ENCODE results near the gene GON4L.
A peak's percentile ranks its signal among the peaks of the same experiment; 100 is the strongest.
"Not testable (repeated sequence)": the region's sequence is repeated elsewhere in the genome, so short reads cannot be mapped to it uniquely, and the experiment has no call there.

Gene GON4L, protein sequence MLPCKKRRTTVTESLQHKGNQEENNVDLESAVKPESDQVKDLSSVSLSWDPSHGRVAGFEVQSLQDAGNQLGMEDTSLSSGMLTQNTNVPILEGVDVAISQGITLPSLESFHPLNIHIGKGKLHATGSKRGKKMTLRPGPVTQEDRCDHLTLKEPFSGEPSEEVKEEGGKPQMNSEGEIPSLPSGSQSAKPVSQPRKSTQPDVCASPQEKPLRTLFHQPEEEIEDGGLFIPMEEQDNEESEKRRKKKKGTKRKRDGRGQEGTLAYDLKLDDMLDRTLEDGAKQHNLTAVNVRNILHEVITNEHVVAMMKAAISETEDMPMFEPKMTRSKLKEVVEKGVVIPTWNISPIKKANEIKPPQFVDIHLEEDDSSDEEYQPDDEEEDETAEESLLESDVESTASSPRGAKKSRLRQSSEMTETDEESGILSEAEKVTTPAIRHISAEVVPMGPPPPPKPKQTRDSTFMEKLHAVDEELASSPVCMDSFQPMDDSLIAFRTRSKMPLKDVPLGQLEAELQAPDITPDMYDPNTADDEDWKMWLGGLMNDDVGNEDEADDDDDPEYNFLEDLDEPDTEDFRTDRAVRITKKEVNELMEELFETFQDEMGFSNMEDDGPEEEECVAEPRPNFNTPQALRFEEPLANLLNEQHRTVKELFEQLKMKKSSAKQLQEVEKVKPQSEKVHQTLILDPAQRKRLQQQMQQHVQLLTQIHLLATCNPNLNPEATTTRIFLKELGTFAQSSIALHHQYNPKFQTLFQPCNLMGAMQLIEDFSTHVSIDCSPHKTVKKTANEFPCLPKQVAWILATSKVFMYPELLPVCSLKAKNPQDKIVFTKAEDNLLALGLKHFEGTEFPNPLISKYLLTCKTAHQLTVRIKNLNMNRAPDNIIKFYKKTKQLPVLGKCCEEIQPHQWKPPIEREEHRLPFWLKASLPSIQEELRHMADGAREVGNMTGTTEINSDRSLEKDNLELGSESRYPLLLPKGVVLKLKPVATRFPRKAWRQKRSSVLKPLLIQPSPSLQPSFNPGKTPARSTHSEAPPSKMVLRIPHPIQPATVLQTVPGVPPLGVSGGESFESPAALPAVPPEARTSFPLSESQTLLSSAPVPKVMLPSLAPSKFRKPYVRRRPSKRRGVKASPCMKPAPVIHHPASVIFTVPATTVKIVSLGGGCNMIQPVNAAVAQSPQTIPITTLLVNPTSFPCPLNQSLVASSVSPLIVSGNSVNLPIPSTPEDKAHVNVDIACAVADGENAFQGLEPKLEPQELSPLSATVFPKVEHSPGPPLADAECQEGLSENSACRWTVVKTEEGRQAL (N-terminal part only)

DNA sequence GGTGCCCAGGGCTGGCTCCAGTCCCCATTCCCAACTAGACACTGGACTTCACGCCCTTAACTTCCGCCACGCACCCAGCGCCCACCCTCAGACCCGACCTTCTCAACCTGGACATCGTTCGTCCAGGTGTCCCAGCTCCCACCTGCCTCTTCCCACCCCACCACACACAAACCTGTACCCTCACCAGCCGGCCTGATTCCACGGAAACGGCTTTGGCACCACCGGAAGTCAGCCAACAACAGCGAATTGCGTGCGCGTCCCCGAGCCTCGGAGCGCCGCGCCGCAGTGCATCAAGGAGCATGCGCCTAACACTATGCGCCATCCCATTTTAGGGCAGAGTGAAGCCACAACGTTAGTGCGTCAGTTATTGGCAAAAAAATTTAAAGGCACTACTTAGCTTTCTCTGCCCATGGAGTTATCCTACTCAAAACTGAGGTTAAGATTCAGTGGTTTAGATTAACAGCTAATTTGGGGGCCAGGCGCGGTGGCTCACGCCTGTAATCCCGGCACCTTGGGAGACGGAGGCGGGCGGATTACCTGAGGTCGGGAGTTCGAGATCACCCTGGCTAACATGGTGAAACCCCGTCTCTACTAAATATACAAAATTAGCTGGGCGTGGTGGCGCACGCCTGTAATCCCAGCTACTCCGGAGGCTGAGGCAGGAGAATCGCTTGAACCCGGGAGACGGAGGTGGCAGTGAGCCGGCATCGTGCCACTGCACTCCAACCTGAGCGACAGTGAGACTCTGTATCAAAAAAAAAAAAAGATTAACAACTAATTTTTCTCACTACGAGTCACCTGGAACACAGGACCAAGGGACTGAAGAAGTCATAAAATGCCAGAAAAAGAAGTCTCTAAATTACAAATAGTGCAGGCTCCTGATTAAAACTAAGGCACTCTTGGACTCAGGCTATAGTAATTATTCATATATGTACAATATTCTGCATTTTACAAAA, at the start of gene GON4L:
Gene GON4L, minus strand, starts transcription at position 240 of the 956 bp plus-strand sequence. CDS start 3,434 bp downstream, outside the sequence.
- DNase-seq: peak; percentile 94

DNA sequence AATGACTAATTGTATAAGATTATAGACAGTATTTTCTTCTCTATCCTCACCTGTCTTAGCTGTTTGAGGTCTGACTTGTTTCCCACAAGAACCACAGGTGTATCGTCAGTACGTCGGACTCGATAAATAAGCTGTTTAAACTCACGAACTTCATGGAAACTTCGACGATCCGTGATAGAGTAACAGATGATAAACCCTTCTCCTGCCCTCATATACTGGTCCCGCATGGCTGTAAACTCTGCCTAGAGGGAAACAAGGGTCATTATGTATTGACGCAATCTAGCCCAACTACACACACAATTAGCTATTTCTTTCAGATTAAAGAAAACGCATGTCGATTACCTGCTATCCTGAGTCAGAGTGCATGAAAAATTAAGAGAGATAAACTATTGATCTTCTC, 47.2 kb upstream of the GON4L start:
- no peak for DNase-seq

DNA sequence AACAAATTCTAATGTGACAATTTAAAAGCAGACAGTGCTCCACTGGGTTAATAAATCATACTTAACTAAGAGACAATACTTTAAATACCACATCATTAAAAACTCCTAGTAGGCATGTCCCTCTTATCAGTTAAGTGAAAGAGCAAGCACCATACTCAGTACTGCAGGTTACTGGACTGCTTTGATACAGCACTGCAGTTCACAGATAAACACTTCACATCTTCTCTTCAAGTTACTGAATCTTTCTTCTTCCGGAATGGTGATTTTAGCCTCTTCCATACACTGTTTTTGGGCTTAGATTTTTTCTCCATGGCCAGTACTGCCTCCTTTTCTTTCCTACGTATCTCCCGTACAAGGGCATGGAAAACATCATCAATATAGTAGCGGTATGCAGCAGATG, 43.1 kb upstream of the GON4L start:
- DNase-seq: no peak

DNA sequence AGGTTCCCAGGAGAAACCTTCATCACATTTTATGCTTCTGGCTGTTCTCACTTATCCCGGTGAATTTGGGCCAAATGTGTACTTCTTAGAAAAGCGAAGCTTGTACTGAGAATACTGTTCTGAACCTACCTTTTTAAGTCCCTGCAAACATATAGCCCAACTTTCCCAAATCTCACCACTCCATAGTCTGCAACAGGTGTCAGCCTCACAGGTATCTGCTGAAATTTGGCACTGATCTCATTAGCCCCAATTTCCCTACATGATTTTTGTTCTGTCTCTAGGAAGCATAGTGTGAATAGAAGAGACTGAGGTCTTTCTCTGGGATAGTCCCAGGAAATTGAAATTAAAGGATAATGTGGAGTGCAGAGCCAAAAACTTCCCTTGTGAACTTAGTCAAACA, 42.7 kb upstream of the GON4L start:
- DNase-seq: no peak

DNA sequence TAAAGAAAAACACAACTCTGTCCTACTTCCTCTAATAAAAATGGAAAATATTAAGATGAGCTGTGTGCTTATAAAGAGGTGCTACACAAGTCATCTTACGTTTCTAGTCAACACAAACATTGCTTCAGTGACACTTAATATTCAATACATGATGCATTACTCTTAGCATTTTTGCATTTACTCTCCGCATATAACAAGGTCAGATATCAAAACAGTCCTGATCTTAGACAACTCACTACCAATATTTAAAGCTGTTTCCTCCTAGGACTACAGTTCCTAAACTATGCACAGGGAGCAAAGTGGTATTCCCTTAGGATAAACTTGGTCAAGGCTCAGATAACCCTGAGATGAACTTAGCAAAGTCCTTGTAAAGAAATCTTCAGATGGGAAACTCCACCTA, 41.9 kb upstream of the GON4L start:
- DNase-seq: no peak

DNA sequence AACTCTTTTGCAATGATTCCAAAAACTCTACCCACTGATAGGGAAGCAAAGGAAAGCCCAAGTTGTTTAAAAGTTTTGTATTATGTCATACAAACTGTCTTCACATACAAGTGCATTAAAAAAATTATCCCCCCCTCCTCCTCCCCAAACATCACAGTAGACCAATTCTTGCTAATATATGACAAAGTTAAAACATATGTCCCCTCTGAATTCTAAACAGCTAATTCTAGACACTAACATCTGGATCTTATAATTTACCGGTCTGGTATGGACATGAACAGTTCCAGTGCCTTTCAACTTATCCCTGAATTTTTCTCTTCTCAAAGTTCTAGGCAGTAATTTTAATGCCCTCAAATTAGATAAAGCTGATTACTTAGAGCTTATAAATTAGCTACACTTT, 40.7 kb upstream of the GON4L start:
- no peak for DNase-seq

DNA sequence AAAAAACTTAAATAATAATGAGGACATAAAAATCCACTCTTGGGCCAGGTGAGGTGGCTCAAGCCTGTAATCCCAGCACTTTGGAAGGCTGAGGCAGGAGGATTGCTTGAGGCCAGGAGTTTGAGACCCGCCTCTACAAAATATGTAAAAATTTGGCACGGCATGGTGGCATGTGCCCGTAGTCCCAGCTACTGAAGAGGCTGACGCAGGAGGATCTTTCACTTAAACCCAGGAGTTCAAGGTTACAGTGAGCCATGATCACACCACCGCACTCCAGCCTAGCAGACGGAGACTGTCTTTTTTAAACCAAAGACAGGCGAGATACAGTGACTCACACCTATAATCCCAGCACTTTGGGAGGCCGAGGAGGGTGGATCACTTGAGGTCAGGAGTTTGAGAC, 39.5 kb upstream of the GON4L start:
- not testable (repeated sequence) for DNase-seq

DNA sequence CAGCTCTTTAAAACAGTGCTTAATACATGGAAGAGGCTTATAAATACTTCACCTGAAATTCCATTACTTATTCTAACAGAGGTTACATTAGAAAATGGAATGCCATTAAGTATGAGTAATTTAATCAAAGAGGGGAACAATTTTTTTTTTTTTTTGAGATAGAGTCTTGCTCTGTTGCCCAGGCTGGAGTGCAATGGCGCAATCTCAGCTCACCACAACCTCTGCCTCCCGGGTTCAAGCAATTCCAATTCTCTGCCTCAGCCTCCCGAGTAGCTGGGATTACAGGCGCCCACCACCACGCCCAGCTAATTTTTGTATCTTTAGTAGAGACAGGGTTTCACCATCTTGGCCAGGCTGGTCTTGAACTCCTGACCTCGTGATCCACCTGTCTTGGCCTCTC, 38.6 kb upstream of the GON4L start:
- DNase-seq: not testable (repeated sequence)

DNA sequence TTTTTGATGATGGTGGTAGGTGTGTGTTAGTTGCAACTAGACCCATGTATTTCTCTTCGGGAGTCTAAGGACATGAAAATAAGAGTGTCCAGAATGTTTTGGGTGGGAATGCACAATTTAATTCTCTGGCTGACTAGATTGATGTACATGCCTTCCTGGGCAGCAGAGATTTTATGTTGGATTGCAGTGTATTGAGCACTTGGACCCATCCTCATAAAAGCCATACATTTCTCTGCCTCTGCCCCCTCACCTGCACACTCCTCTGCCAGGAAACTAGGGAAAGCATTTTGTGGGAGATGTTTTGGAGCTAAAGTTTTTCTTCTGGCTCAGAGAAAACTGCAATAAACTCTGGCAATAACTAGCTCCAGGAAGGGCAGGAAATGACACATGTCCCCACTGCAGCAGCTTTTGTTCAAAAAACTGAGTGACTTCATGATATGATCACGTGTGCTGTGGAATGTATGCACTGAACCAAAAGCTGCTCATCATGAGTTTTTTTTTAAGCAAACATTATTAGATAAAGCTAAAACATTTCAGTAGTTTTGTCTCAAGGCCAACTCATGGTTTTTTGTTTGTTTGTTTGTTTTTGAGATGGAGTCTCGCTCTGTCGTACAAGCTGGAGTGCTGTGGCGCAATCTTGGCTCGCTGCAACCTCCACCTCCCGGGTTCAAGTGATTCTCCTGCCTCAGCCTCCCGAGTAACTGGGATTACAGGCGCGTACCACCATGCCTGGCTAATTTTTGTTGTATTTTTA, 36.6 kb upstream of the GON4L start:
- peak; percentile 44 for DNase-seq

DNA sequence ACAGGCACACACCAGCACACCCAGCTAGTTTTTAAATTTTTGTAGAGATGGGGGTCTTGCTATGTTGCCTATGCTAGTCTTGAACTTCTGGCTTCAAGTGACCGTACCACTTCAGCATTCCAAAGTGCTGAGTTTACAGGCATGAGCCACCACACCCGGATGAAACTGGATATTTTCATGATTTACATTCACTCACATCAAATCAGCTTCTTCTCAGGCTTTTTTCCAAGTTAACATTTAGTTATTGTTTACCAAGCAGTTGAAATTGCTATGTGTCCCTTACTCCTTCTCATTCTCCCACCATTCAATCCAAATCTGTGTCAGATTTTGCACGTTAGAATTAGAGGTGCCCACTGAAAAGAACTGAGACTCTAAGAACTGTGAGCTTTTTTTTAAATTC, 35.8 kb upstream of the GON4L start:
- no peak for DNase-seq

DNA sequence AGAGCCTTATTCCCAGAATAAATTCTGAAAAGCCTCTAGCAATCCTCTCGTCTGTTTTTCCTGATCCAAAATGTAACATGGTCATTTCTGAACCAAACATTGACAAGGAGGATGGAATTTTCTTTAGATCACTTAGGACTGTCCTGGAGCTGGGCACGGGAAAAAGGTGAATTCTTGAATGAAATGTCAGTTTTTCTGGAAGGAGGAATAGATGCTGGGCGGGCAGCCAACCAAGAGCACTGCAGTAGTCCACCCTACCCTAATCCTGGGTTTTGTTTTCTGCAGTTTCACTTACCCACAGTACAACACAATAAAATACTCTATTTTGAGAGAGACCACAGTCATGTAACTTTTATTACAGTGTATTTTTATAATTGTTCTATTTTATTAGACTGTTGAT, 33.2 kb upstream of the GON4L start:
- DNase-seq: no peak

DNA sequence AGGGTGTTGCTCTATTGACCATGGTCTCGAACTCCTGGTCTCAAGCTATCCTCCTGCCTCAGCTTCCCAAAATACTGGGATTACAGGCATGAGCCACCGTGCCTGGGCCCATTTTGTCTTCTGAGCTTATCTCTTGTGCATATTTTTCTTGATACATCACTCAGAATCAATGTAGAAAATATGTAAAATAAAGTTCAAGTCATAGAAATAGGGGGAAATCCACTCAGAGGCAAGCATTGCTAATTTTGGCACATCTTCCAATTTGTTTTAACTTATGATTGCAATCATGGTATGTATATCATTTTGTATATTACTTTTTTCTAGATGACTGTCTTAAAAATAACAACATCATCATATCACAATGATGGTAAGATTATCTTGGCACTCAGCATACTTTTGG, 32.6 kb upstream of the GON4L start:
- no peak for DNase-seq

DNA sequence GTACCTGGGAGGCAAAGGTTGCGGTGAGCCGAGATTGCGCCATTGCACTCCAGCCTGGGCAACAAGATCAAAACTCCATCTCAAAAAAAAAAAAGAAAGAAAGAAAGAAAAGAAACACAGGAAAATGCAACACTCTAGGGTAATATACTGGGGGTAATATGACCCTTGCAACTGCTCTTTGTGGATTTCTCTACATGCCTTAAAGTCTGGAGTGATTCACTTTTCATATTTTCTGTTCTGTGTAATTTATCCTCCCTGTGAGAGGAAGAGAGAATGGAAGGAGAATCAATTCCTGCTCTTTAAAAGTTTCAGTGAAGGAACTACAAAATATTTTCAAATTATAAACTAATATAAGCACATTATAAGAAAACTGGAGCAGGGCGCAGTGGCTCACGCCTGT, 31.5 kb upstream of the GON4L start:
- no peak for DNase-seq

DNA sequence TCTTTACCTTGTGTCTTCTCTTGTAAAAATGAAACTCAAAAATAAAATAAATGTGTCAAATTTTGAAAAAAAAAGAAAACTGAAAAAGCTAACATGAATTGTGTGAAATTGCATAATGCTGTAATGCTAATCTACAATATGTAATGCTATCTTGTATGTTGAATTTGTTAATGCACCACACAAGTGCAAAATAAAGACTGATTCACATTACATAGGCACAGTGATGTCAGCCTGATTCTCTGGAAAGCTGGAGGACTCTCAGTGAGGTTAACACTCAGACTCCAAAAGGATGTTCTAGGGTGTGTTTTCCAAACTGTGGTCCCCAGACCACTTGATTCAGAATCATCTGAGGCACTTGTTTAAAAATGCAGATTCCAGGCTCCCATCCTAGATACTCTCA, 28.0 kb upstream of the GON4L start:
- no peak for DNase-seq

DNA sequence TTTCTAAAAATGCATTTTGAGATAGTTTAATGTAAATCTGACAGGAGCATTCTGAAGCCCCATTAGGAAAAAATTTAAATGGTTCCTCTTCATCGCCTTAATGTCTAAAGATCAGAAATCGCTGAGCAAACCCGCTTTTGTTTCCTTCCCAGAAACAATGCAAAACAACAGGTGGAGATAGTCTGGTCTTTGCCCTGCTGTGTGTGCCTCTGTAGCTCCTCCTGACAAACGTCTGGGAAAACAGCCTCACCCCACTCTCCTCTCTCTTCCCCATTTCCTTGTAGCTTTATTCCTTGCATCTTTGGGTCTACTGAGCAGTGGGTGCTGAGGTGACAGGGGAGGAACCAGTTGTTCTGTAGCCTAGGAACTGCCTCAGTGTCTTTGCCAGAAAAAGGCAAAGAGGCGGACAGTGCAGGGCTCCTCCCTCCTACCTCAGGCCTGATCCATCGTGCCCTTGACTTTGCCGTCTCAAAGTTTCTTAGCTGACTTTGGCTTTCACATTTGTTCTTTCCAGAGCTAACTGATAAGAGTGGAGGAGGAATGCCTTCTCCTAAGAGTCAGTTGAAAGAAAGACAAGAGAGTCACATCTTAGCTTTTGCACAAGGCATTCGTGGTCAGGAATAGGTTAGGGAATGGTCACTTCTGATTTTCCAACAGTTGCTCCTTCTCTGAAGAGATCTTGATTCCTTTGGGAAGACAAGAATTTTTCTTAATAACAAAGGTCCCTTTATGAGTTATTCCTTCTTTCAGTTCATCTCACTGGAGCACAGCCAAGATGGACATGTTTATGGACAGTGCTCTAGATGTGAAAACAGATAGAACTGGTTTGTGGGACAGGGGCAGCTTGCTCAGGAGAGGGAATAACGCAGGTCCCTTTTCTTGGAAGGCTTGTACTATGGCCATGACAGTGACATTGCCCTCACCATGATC, 27.3 kb upstream of the GON4L start:
- no peak for DNase-seq

DNA sequence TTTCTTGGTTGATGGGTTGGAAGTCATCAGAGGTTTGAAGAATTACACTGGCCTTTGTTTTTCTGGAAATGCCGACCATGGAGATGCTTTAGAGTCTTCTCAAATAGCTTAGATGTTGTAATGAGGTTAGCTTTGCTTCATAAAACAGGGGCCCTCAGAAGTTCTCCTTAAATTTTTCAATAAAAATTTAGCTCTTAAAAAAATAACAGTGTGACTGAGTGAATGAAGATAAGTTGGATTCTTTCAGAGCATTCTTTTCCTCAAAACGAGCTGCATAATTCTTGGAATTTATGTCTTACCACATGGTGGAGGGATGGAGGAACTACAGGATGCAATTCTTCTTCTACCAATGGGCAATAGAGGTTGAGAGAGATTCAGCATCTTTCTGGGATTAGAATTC, 25.8 kb upstream of the GON4L start:
- DNase-seq: no peak

DNA sequence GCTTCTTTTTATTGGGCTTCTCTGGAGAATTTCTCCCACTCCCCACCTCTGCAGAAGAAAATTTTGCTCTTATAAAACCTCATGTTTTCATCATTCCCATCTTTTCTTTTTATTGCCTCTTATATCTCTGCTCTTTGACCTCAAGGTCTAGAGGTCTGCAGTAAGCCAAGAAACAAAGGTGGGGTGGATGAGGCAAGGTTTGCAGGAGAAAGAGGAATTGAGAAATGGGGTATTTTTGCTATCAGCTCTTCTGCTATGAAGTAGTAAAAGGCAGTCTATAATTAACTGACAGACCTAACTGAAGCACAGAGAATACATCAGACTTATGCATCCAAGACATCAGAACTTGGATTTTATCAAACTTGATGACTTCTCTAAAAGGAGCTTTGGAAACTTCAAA, 25.2 kb upstream of the GON4L start:
- DNase-seq: no peak

DNA sequence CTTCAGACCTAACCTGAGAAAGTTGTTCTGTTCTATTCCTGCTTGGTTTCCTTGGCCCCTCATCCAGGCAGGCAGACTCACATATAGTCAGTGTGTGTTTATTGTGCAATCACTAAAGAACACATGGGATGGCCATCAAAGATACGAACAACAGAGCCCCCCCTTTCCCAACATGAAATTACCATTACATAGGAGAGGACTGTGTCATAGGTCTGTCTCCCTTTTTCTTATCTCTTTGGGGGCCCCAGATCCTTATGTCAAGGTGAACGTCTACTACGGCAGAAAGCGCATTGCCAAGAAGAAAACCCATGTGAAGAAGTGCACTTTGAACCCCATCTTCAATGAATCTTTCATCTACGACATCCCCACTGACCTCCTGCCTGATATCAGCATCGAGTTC, 23.9 kb upstream of the GON4L start:
- DNase-seq: no peak

DNA sequence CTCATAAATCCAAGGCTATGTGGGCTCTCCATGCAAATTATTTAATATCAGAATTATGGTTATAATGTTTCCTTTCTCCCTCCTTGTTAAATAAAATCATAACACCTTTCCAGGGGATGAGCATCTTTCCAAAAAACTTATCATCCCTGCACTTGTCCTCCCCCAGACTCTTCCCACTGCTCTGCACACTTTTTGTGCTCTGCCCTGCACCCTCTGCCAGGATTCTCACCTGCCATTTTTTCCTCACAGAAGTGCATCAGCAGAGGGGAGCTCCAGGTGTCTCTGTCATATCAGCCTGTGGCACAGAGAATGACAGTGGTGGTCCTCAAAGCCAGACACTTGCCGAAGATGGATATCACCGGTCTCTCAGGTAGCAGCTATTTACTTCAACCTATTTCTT, 23.2 kb upstream of the GON4L start:
- DNase-seq: no peak

DNA sequence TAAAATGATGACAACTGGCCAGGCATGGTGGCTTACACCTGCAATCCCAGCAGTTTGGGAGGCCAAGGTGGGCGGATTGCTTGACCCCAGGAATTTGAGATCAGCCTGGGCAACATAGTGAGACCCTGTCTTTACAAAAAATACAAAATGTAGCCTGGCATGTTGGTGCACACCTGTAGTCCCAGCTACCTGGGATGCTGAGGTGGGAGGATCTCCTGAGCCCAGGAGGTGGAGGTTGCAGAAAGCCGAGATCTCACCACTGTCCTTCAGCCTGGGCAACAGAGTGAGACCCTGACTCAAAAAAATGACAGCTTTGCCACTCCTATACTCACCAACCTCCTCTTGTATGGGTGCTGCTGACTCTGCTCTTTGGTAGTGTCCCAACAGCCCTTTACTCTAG, 20.9 kb upstream of the GON4L start:
- DNase-seq: no peak
